Measurements from ENCODE around the gene EMID1.
A peak's percentile ranks its signal among the peaks of the same experiment; 100 is the strongest.

The EMID1 gene

GRCh38 chr22:29265929-29266328 is 60.2 kb downstream of the EMID1 start:
- H3K27ac ChIP-seq, result no peak overlapping the region
- no peak for TF ChIP-seq CTCF (IDR thresholded peaks at IDR 0.05)

GRCh38 chr22:29266564-29267461 is 61.1 kb downstream of the EMID1 start:
- Histone ChIP-seq H3K4me1 (ENCODE audit: control insufficient read depth in 1 of 2, insufficient read depth in 1 of 2, low read depth in 1 of 2, low read length in 1 of 2) (peaks cover 37 to 38% of the 10 kb centered on the region in 2 experiments), H3K4me3 (ENCODE audit: low read depth in 1 of 2, low read length in 1 of 2) (peak overlapping the region; percentile 93 to 99), H3K27ac (peak overlapping the region; percentile 98), H3K27me3 (no peaks in the 10 kb centered on the region), H3K36me3 (peaks cover 10% of the 10 kb centered on the region), H3K9me3 (no peaks in the 10 kb centered on the region)
- TF ChIP-seq CTCF (IDR thresholded peaks at IDR 0.05), result no peak

More at GRCh38 chr22:29265929-29266328, 60.2 kb downstream of the EMID1 start:
- Histone ChIP-seq H3K9me3 (no peaks in the 10 kb centered on the region), H3K27me3 (no peaks in the 10 kb centered on the region), H3K4me3 (ENCODE audit: low read depth in 1 of 2, low read length in 1 of 2) (no peak overlapping the region), H3K4me1 (ENCODE audit: control insufficient read depth in 1 of 2, insufficient read depth in 1 of 2, low read depth in 1 of 2, low read length in 1 of 2) (peaks cover 32 to 37% of the 10 kb centered on the region in 2 experiments), H3K36me3 (peaks cover 7% of the 10 kb centered on the region)

GRCh38 chr22:29267462-29267857 is 61.8 kb downstream of the EMID1 start:
- H3K4me1 ChIP-seq (ENCODE audit: control insufficient read depth in 1 of 2, insufficient read depth in 1 of 2, low read depth in 1 of 2, low read length in 1 of 2), result peaks cover 37 to 38% of the 10 kb centered on the region in 2 experiments
- H3K4me3 ChIP-seq (ENCODE audit: low read depth in 1 of 2, low read length in 1 of 2), result peak overlapping the region; percentile 93 to 99
- peak overlapping the region; percentile 98 for H3K27ac ChIP-seq
- peaks cover 14% of the 10 kb centered on the region for H3K36me3 ChIP-seq
- no peaks in the 10 kb centered on the region for H3K27me3 ChIP-seq
- H3K9me3 ChIP-seq, result no peaks in the 10 kb centered on the region
- no peak for TF ChIP-seq CTCF (IDR thresholded peaks at IDR 0.05)

GRCh38 chr22:29267858-29268510 is 62.3 kb downstream of the EMID1 start, which contains the start of the genes EWSR1 and RHBDD3:
TSS of gene EWSR1 (plus strand) at chr22:29268268. CDS start at chr22:29268337, 69 bp downstream.
TSS of gene RHBDD3 (minus strand) at chr22:29267981. CDS start at chr22:29265626, 2,355 bp downstream.
- H3K9me3 ChIP-seq, result no peaks in the 10 kb centered on the region
- TF ChIP-seq CTCF (IDR thresholded peaks at IDR 0.05), result peak; percentile 53
- peak within 1 kb of the TSS; percentile 98 for H3K27ac ChIP-seq
- peaks cover 19% of the 10 kb centered on the region for H3K36me3 ChIP-seq
- H3K4me3 ChIP-seq (ENCODE audit: low read depth in 1 of 2, low read length in 1 of 2), result peak within 1 kb of the TSS; percentile 93 to 99
- H3K4me1 ChIP-seq (ENCODE audit: control insufficient read depth in 1 of 2, insufficient read depth in 1 of 2, low read depth in 1 of 2, low read length in 1 of 2), result peaks cover 37 to 38% of the 10 kb centered on the region in 2 experiments
- H3K27me3 ChIP-seq, result no peaks in the 10 kb centered on the region

GRCh38 chr22:29268511-29269229 is 63.0 kb downstream of the EMID1 start:
- TF ChIP-seq CTCF (IDR thresholded peaks at IDR 0.05), result no peak
- peaks cover 37 to 38% of the 10 kb centered on the region in 2 experiments for H3K4me1 ChIP-seq (ENCODE audit: control insufficient read depth in 1 of 2, insufficient read depth in 1 of 2, low read depth in 1 of 2, low read length in 1 of 2)
- H3K36me3 ChIP-seq, result peaks cover 26% of the 10 kb centered on the region
- H3K9me3 ChIP-seq, result no peaks in the 10 kb centered on the region
- no peaks in the 10 kb centered on the region for H3K27me3 ChIP-seq
- H3K4me3 ChIP-seq (ENCODE audit: low read depth in 1 of 2, low read length in 1 of 2), result peak overlapping the region; percentile 93 to 99
- H3K27ac ChIP-seq, result peak overlapping the region; percentile 98
